OCI-LY3 (cell line): Measurements from ENCODE around the gene ILF2.

ENCODE experiments used
- H2AFZ ChIP-seq: fragments of 200-600, 300-600 bp; shearing (Covaris generic); 2 replicates; pipeline ENCODE4 v1.6.0; 2014; ENCODE audit warnings: antibody characterized with exemption, low read depth, low read length
- H3K27ac ChIP-seq: fragments of 200-600, 300-600 bp; sonication (generic); 2 replicates; pipeline ENCODE4 v1.5.1; 2014; ENCODE audit warnings: mild to moderate bottlenecking, low read length, moderate library complexity, mixed read lengths
- H3K27me3 ChIP-seq: fragments of 200-600, 300-600 bp; sonication (generic); 2 replicates; pipeline ENCODE4 v1.6.1; 2014; ENCODE audit warnings: low read depth, low read length, mixed read lengths
- H3K36me3 ChIP-seq: fragments of 200-600, 300-600 bp; sonication (generic); replicated peaks from 2 replicates; pipeline ENCODE3; 2014; ENCODE audit warnings: low read depth, low read length, mixed read lengths
- H3K4me1 ChIP-seq: fragments of 300-600, 200-600 bp; sonication (generic); 2 replicates; pipeline ENCODE4 v1.6.1; 2014; ENCODE audit warnings: low read length, mixed read lengths
- H3K4me2 ChIP-seq: fragments of 200-600, 300-600 bp; sonication (generic); 2 replicates; pipeline ENCODE4 v1.6.1; 2014; ENCODE audit warnings: low read length, mixed read lengths
- H3K4me3 ChIP-seq: fragments of 300-600, 200-600 bp; sonication (generic); 2 replicates; pipeline ENCODE4 v1.5.1; 2014; ENCODE audit warnings: antibody characterized with exemption, mild to moderate bottlenecking, low read length, moderate library complexity
- H3K79me2 ChIP-seq: fragments of 300-600, 200-600 bp; shearing (Covaris generic); 2 replicates; pipeline ENCODE4 v1.6.1; 2014; ENCODE audit warnings: mild to moderate bottlenecking, low read length, mixed read lengths
- H3K9ac ChIP-seq: fragments of 300-600, 200-600 bp; shearing (Covaris generic); 2 replicates; pipeline ENCODE4 v1.6.0; 2014; ENCODE audit warnings: mild to moderate bottlenecking, low read length, moderate library complexity
- H3K9me3 ChIP-seq: fragments of 200-600, 300-600 bp; shearing (Covaris generic); 2 replicates; pipeline ENCODE4 v1.6.1; 2014; ENCODE audit warnings: low read length, mixed read lengths; ENCODE audit not compliant: insufficient read depth
- H4K20me1 ChIP-seq: fragments of 200-600, 300-600 bp; sonication (generic); 2 replicates; pipeline ENCODE4 v1.6.1; 2016; ENCODE audit warnings: low read length, mixed read lengths; ENCODE audit not compliant: insufficient read depth
- CTCF ChIP-seq: fragments of 200-600, 300-600 bp; sonication (generic); IDR thresholded peaks from 2 replicates; pipeline ENCODE4 v1.5.1; 2014; ENCODE audit warnings: antibody characterized with exemption, low read length, low read depth
- EZH2phosphoT487 ChIP-seq: fragments of 200-600 bp; shearing (Covaris generic); IDR thresholded peaks from 2 replicates; pipeline ENCODE4 v1.6.1; 2018; ENCODE audit warnings: antibody characterized with exemption, mixed run types, low read depth

Gene ILF2

DNA sequence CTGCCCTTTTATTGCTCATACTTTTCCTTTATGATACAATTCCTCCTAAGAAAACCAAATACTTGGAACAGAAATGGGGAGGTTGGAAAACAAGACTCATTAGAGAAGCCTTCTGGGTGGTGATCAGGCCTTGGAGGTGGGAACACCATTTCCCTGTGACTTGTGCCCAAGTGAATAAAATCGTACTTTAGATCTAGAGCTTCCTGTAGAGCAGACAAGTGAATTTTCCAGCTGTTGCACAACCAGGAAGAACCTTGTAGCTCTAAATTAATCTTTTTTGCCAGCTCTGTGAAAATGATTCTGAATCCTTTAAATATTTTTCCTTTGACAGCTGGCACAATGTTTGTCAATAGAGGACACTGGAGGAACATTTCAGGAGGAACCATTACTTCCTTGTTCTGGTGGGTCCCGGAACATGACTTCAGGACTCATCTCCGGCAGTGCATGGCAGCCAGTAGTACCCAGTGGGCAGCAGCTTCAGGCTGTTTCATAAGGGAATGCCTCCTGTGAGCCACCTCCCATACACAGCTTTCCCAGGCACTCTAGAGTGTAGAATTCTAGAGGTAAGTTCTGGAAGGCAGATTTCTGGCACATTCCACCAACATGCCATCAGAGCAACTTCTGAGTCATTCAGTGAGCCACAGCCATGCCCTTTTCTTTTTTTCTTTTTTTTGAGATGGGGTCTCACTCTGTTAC, 17.8 kb downstream of the ILF2 start:
- H3K79me2 ChIP-seq: no peaks in the 10 kb centered on the region
- H3K36me3 ChIP-seq: peaks cover 2% of the 10 kb centered on the region
- no peaks in the 10 kb centered on the region for H3K27me3 ChIP-seq
- TF ChIP-seq CTCF: no peak
- no peak for TF ChIP-seq EZH2phosphoT487
- H3K9ac ChIP-seq: no peak overlapping the region
- peak overlapping the region; percentile 1; the same call in 1 of the 2 replicates for H3K4me2 ChIP-seq
- no peak overlapping the region for H3K27ac ChIP-seq
- H4K20me1 ChIP-seq: no peaks in the 10 kb centered on the region
- no peaks in the 10 kb centered on the region for H3K9me3 ChIP-seq
- H3K4me3 ChIP-seq: no peak overlapping the region
- H2AFZ ChIP-seq: peak overlapping the region; percentile 61
- H3K4me1 ChIP-seq: peaks cover 8% of the 10 kb centered on the region; the same call in 1 of the 2 replicates

DNA sequence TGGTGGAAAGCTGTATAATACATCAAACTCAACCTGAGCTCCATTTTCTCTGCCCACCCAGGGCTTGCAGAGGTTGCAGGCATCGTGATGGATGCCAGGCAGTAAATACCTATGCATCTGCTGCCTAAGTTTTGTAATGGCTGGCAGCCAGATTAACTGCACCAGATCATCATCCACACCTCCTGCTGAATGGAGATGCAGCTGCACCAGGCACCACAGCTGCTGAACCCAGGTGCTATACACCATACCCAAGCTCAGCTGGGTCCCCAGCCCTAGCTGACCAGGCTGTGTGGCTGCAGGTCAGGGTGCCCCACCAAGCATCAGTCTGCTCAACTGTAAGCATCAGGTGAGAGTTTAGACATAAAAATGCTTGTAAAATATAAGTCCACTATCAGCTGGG, 19.0 kb downstream of the ILF2 start:
- Histone ChIP-seq H2AFZ (no peak overlapping the region), H3K9me3 (no peaks in the 10 kb centered on the region), H3K79me2 (no peaks in the 10 kb centered on the region), H3K9ac (no peak overlapping the region), H3K4me1 (peaks cover 5% of the 10 kb centered on the region; the same call in 1 of the 2 replicates), H3K4me2 (no peak overlapping the region), H3K36me3 (peaks cover 11% of the 10 kb centered on the region), H3K27me3 (no peaks in the 10 kb centered on the region), H3K4me3 (no peak overlapping the region), H4K20me1 (no peaks in the 10 kb centered on the region), H3K27ac (no peak overlapping the region)
- TF ChIP-seq EZH2phosphoT487 (no peak), CTCF (no peak)

- Histone ChIP-seq H4K20me1 (no peaks in the 10 kb centered on the region), H2AFZ (no peak overlapping the region), H3K27me3 (no peaks in the 10 kb centered on the region), H3K4me2 (no peak overlapping the region), H3K9ac (no peak overlapping the region), H3K9me3 (no peaks in the 10 kb centered on the region), H3K36me3 (peaks cover 29% of the 10 kb centered on the region), H3K79me2 (no peaks in the 10 kb centered on the region), H3K4me3 (no peak overlapping the region), H3K27ac (no peak overlapping the region), H3K4me1 (peaks cover 5% of the 10 kb centered on the region; the same call in 1 of the 2 replicates)
- no peak for TF ChIP-seq EZH2phosphoT487
Observed at GRCh38 chr1:153649863-153650235, 20.9 kb downstream of the ILF2 start.

- H3K4me1 ChIP-seq: peaks cover 5% of the 10 kb centered on the region; the same call in 1 of the 2 replicates
- TF ChIP-seq EZH2phosphoT487: no peak
- TF ChIP-seq CTCF: no peak
- H4K20me1 ChIP-seq: no peaks in the 10 kb centered on the region
- no peak overlapping the region for H3K4me2 ChIP-seq
- H3K27ac ChIP-seq: no peak overlapping the region
- no peaks in the 10 kb centered on the region for H3K9me3 ChIP-seq
- H2AFZ ChIP-seq: no peak overlapping the region
- no peaks in the 10 kb centered on the region for H3K27me3 ChIP-seq
- peaks cover 34% of the 10 kb centered on the region for H3K36me3 ChIP-seq
- H3K79me2 ChIP-seq: no peaks in the 10 kb centered on the region
- H3K9ac ChIP-seq: no peak overlapping the region
- no peak overlapping the region for H3K4me3 ChIP-seq
Observed at GRCh38 chr1:153649137-153649862, 21.5 kb downstream of the ILF2 start.
